NCI-H2171 treated with DMSO at 0.1 percent for 48 hours (cell line): ENCODE data around the gene ACRV1.

Experiments used
- DNase-seq: peaks from one replicate; lab custom pipeline; 2025; lab: John Stamatoyannopoulos, UW

Gene ACRV1

DNA sequence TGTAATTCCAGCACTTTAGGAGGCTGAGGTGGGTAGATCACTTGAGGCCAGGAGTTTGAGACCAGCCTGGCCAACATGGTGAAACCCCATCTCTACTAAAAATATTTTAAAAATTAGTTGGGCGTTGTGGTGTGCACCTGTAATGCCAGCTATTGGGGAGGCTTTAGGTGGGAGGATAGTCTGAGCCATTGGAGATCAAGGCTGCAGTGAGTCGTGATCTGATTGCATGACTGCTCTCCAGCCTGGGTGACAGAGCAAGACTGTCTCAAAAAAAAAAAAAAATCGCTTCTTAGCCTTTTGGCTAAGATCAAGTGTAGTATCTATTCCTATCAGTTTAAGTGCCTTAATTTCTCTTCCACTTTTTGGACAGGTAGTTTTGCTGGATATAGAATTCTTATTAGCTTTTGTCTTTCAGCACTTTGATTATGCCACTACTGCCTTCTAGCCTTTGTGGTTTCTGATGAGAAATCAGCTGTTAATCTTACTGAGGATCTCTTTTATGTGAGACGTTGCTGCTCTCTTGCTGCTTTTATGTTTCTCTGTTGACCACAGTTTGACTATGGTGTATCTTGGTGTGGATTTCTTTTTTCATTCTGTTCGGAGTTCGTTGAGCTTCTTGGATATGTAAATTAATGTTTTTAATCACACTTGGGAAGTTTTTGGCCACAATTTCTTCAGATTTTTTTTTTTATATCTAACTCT lies 31.0 kb downstream of the ACRV1 start:
- no peak for DNase-seq

DNA sequence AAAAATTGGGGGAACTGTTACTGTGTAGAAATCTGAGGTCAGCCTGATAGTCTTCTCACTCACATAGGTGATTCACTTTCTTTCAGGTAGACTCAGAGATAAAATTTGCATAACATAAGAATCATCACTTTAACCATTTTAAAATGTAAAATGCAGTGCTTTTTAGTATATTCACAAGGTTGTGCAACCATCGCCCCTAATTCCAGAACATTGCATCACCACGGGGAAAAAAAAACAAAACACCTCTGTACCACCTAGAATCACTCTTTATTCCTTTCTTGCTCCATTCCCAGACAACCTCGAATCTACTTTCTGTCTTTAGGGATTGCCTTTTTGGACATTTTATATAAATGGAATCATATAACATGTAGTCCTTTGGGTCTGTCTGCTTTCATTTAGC lies 34.8 kb downstream of the ACRV1 start:
- no peak for DNase-seq

DNA sequence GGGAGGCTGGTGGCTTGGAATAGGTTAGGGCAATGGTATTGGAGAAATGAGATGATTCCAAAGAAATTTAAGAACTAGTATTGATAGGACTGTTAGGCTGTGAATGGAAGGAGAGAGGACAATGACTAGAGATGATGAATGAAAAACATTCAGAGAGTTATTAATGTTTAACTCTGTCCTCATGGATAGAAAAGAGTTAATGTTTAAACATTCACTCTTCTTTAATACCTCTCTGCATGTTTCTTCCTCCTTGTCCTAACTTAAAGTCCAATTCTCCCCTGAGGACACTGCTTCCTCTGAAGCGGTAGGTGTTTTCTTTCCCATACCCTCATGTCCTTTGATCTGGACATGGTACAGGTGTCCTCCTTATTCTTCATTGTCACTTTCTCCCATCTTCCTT lies 42.3 kb downstream of the ACRV1 start:
- DNase-seq: no peak

DNA sequence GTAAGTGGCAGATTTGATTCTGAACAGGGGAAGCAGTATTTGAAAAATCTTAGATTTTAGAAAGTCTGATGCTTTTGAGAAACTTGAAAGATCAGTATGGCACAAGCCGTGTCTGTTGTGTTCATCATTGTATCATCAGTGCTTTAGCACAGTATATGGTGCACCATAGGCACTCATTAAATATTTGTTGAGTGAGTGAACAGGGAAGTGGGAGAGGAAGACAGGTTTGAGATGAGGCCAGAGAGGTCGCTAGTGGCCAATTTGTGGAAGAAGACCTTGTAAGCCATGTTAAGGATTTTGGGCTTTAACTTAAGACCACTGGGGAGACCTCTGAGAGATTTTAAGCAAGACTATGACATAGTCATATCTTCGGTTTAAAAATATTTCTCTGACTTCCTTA lies 42.8 kb downstream of the ACRV1 start:
- DNase-seq: no peak

DNA sequence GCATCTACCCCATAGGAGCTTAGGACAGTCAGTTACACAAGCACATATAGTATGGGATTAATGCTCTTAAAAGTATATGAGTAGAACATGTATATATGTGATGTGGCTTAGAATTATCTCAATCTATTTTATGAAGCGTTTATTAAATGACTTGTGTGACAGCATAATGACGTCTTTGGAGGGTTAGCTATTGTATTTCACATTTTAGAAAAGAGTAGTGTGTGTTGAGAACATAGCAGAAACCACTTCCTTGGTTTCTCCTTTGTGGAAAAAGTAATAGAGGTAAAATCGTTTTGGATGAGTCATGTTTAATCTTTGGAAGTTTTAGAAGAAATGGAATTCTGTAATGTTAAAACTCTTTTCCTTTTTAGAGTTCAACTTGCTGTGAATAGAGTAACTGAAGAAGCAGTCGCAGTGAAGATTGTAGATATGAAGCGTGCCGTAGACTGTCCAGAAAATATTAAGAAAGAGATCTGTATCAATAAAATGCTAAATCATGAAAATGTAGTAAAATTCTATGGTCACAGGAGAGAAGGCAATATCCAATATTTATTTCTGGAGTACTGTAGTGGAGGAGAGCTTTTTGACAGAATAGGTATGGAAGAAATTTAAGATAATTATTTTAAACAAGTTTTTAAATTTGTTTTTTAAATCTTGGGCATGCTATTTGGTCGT lies 53.3 kb downstream of the ACRV1 start:
- no peak for DNase-seq

DNA sequence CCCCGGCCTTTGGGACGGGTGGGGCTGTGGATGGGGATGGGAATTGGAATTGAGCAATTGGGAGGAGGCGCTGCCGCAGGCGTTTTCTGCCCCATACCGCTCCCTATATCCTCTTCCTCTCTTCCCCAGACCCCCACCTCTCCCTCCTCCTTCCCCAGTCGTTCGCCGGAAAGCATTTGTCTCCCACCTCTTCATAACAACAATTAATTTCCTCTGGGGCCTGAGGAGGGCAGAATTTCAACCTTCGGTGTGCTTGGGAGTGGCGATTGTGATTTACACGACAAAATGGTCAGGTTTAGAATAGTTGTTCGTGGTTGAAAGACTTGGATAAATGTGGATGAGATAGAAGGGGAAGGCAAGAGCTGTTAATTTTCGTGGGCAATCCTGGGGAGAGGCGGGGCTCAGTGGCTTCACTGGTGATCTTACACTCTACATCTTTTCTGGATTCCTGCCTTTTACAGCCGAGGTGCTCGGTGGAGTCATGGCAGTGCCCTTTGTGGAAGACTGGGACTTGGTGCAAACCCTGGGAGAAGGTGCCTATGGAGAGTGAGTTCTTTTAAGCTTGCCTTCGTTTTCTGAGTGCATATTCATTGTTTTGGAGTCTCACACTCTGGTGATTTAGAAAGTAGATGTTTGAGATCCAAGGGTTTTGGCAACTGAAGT lies 54.2 kb downstream of the ACRV1 start:
- peak; percentile 80 for DNase-seq

DNA sequence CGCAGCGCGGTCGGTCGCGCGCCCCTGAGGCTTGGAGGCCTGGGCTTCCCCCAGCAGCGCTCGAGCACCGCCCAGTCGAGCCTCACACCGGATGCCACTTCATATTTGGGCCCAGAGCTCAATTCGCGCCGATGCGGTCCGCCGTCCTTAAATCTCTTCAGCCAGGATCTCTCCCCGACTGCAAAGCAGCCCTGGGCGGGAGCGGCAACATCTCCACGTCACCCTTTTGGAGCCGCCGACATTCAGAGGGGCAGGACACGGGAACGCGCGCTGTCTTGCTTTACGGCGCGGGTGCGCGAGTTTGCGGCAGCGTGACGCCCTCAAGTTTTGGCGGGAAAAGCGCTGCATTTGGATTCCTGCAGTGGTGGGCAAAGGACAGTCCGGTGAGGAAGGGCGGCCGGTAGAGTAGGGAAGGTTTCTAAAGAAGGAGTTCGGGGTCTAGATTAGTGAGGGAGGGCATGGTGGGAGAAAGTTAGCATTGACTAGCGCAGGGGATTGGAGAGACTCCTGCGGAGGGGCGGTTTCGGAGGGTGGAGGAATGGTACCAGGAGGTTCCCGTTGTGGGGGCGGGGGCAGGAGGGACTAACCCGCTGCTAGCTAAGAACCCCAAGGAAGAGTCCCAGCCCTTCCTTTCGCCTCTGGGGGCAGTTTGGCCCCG lies 54.9 kb downstream of the ACRV1 start:
- DNase-seq: peak; percentile 80

DNA sequence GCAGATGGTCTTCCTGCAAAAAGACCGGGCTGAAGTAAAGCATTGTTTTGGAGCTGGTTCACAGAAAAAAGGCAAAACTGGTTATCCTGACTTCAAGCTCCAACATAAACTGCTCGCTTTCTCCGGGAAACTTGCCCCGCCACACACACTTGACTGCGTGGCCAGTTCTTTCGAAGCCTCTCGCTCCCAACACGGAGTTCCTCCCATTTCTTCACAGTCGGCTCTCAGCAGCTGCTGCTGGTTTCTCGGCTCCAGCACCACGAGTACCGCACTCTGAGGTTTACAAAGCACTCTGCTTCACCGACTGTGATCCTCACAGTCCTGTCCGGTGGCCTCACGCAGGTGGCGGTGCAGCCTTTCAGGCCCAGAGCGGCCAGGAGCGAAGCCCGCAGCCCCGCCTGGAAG lies 55.4 kb downstream of the ACRV1 start:
- DNase-seq: peak; percentile 48

DNA sequence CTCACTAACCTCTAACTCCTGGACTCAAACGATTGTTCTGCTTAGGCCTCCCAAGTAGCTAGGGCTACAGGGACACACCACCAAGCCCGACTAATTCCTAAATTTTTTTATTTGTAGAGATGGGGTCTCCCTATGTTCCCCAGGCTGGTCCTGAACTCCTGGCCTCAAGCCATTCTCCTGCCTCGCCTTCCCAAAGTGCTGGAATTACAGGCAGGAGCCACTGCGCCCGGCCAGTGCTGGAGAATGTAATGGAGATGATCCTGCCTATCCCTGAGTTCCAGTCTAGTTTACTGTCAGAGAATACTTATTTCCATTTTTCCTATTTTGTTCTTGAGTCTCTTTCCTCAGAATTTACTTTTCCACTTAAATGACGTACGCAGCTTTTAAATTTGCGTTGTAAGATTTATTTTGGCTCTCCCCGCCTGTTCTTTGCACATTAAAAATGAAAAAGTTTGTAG lies 55.9 kb downstream of the ACRV1 start, which contains the start of gene CHEK1:
Gene CHEK1 (plus strand): TSS at position 408 of the 458 bp plus-strand sequence. CDS start 1,606 bp downstream, outside the sequence.
- no peak for DNase-seq

DNA sequence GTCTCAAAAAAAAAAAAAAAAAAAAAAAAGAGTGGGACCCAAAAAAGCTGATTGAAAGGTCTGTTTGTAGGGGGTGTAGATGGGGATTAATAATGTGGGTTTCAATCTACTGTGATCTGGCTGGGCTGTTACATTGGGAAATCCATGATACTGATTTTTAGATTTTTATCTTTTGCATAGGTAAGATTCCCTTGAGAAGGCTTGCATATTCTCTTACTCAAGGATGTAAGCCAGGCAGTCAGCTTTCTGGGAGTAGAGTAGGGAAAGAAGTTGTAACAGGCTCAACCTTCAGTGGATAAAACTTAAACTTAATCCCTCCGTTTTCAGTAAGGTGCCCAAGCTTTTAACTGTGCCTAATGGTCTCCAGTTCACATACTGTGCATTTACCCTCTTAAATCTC lies 57.6 kb downstream of the ACRV1 start:
- no peak for DNase-seq

DNA sequence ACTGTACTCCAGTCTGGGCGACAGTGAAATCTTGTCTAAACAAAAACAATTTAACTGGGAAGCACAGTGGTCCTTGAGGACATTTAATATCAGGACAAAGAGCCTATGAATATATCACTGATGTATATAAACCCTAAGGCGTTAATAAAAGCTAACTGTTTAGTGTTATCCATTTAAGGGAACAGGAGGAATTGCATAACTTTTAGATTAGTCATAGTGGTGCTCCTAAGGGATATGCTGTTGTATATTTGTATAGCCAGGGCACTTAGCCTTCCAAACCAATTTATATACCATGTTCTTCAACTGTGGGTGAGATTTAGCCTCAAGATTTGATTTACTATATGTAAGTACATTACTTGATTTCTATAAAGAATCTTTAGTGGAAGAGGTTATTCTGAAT lies 58.7 kb downstream of the ACRV1 start:
- no peak for DNase-seq
